HepG2 (cell line): Measurements from ENCODE around the gene TRMU. TPM values are rescaled to one million over a fixed set of nuclear protein-coding genes. Genes with fewer than 3 reads are reported as not detected.
A peak's percentile ranks its signal among the peaks of the same experiment; 100 is the strongest.

ENCODE experiments used
- GTF3A ChIP-seq: sonication (generic); formaldehyde crosslinking; conservative IDR thresholded peaks from 2 replicates; pipeline ENCODE4 v1.4.0; 2020; ENCODE audit warnings: mild to moderate bottlenecking, missing genetic modification reagents
- IRF2 ChIP-seq: IDR thresholded peaks from 2 replicates; pipeline ENCODE4 v1.6.1; 2018; ENCODE audit warnings: missing genetic modification reagents, missing compliant biosample characterization
- KLF9 ChIP-seq: IDR thresholded peaks from 2 replicates; pipeline ENCODE4 v1.6.1; 2016; ENCODE audit warnings: low read depth
- MLX ChIP-seq: IDR thresholded peaks from 2 replicates; pipeline ENCODE4 v1.6.1; 2016
- NFE2L1 ChIP-seq: sonication (generic); formaldehyde crosslinking; IDR thresholded peaks from 2 replicates; pipeline ENCODE4 v1.4.0; 2020; ENCODE audit warnings: missing genetic modification reagents, mild to moderate bottlenecking, borderline replicate concordance
- NR2C2 ChIP-seq: sonication (generic); formaldehyde crosslinking; IDR thresholded peaks from 2 replicates; pipeline ENCODE4 v1.4.0; 2020; ENCODE audit warnings: missing genetic modification reagents, mild to moderate bottlenecking, moderate library complexity, borderline replicate concordance
- RXRB ChIP-seq: IDR thresholded peaks from 2 replicates; pipeline ENCODE4 v1.6.1; 2016; ENCODE audit warnings: borderline replicate concordance, missing genetic modification reagents, missing compliant biosample characterization
- SNAPC2 ChIP-seq: sonication (generic); formaldehyde crosslinking; IDR thresholded peaks from 2 replicates; pipeline ENCODE4 v1.8.1; 2022; ENCODE audit warnings: mild to moderate bottlenecking, missing genetic modification reagents
- SNAPC4 ChIP-seq: sonication (generic); formaldehyde crosslinking; IDR thresholded peaks from 2 replicates; pipeline ENCODE4 v1.4.0; 2020; ENCODE audit warnings: mild to moderate bottlenecking, missing genetic modification reagents
- SOX5 ChIP-seq: IDR thresholded peaks from 2 replicates; pipeline ENCODE4 v1.6.1; 2016; ENCODE audit warnings: borderline replicate concordance
- STAG1 ChIP-seq: sonication (generic); formaldehyde crosslinking; IDR thresholded peaks from 2 replicates; pipeline ENCODE4 v1.4.0; 2020; ENCODE audit warnings: missing genetic modification reagents
- TBX3 ChIP-seq: fragments of 450-650 bp; IDR thresholded peaks from 2 replicates; pipeline ENCODE4 v1.6.1; 2017; ENCODE audit warnings: antibody characterized with exemption, mild to moderate bottlenecking, inconsistent platforms, borderline replicate concordance
- ZBTB46 ChIP-seq: sonication (generic); formaldehyde crosslinking; IDR thresholded peaks from 2 replicates; pipeline ENCODE4 v1.4.0; 2020; ENCODE audit warnings: mild to moderate bottlenecking, missing genetic modification reagents, borderline replicate concordance
- ZFX ChIP-seq: sonication (generic); formaldehyde crosslinking; IDR thresholded peaks from 2 replicates; pipeline ENCODE4 v1.4.0; 2020; ENCODE audit warnings: mild to moderate bottlenecking, low read depth, missing genetic modification reagents, moderate library complexity
- ZNF121 ChIP-seq: sonication (generic); formaldehyde crosslinking; IDR thresholded peaks from 2 replicates; pipeline ENCODE4 v1.5.0; 2020; ENCODE audit warnings: mild to moderate bottlenecking, missing genetic modification reagents
- ZNF281 ChIP-seq: sonication (generic); formaldehyde crosslinking; IDR thresholded peaks from 2 replicates; pipeline ENCODE4 v1.4.0; 2020; ENCODE audit warnings: missing genetic modification reagents, borderline replicate concordance
- ZNF768 ChIP-seq: sonication (generic); formaldehyde crosslinking; IDR thresholded peaks from 2 replicates; pipeline ENCODE4 v1.4.0; 2020; ENCODE audit warnings: missing genetic modification reagents
- ZNF883 ChIP-seq: sonication (generic); formaldehyde crosslinking; IDR thresholded peaks from 2 replicates; pipeline ENCODE4 v1.5.1; 2020; ENCODE audit warnings: mild to moderate bottlenecking, missing genetic modification reagents; ENCODE audit errors: not compliant biosample characterization
- polyA plus RNA-seq, 8 experiments: library from polyadenylated mRNA; depleted of rRNA in 3 of 8; stranded (reverse) in 7 of 8; unstranded in 1 of 8; fragments of >200 nt; fragmentation: Illumina TruSeq in 4 of 8; extraction: Trizol in 4 of 8; gene quantifications; 2 replicates each; pipeline versions ENCODE4 v1.2.1 to v1.2.3, GENCODE V29; 2011 to 2016; ENCODE audit warnings: low read depth in 4 of 8, missing spikeins in 1 of 8, mixed read lengths in 1 of 8; ENCODE audit not compliant: insufficient read depth in 1 of 8
- total RNA-seq, 5 experiments: library from RNA; depleted of rRNA; stranded (reverse); fragments of >200 nt; fragmentation: Illumina TruSeq; extraction: Trizol; gene quantifications; 2 replicates each; pipeline ENCODE4 v1.2.3, GENCODE V29; 2016; ENCODE audit warnings: low read depth in 1 of 5

The TRMU gene
- total and polyA plus RNA-seq, 2 of the 13 experiments (the other 11 are each of a cell fraction or from before 2014, with no cell fraction given) = 31.0 to 50.2 TPM

GRCh38 chr22:46362203-46362933 lies 26.9 kb downstream of the TRMU start (continued):
- TF ChIP-seq ZFX (peak; percentile 55), STAG1 (peak; percentile 70), KLF9 (CRISPR knock-in tag) (no peak), ZNF281 (CRISPR knock-in tag) (0 out of 2 replicates have a peak, but pooled peaks have one; percentile 31), MLX (no peak), ZBTB46 (no peak), NR2C2 (CRISPR knock-in tag) (peak; percentile 20; the same call in 1 of the 2 replicates), ZNF121 (CRISPR knock-in tag) (peak; percentile 86), GTF3A (CRISPR knock-in tag) (no peak), RXRB (CRISPR knock-in tag) (peak; percentile 37), SNAPC2 (CRISPR knock-in tag) (no peak), TBX3 (no peak; the same call in 1 of the 2 replicates), SNAPC4 (no peak), ZNF883 (CRISPR knock-in tag) (peak; percentile 34), IRF2 (CRISPR knock-in tag) (0 out of 2 replicates have a peak, but pooled peaks have one; percentile 36), SOX5 (CRISPR knock-in tag) (peak; percentile 67; the same call in 1 of the 2 replicates), ZNF768 (peak; percentile 65; the same call in 1 of the 2 replicates), NFE2L1 (CRISPR knock-in tag) (no peak)
